ENCODE measurements around the gene HP.
A peak's percentile ranks its signal among the peaks of the same experiment; 100 is the strongest.

GRCh38 chr16:72073560-72074230 lies 19.4 kb downstream of the HP start:
- TF ChIP-seq CTCF (IDR thresholded peaks at IDR 0.05) (no peak), POLR2AphosphoS5 (IDR thresholded peaks at IDR 0.05) (peak in 1 of 2 donors; percentile 24), EP300 (IDR thresholded peaks at IDR 0.05) (no peak)

All from esophagus muscularis mucosa (tissue), 4 donors.